GM12865 (cell line): ENCODE data around the gene CAMKK1.

ENCODE experiments used
- DNase-seq: peaks from one replicate; pipeline ENCODE4 v3.0.0; 2010; ENCODE audit warnings: low read depth
- H3K4me3 ChIP-seq: 2 replicates; pipeline ENCODE4 v1.5.1; 2011; ENCODE audit warnings: mild to moderate bottlenecking, low read depth, low read length, control low read depth
- TF ChIP-seq, protein P1 (sequence below): IDR thresholded peaks from 2 replicates; pipeline ENCODE4 v1.5.1; 2011; ENCODE audit warnings: low read length, control low read depth, low read depth, inconsistent platforms; ENCODE audit not compliant: insufficient read depth; ENCODE audit errors: missing control alignments

The CAMKK1 gene

DNA sequence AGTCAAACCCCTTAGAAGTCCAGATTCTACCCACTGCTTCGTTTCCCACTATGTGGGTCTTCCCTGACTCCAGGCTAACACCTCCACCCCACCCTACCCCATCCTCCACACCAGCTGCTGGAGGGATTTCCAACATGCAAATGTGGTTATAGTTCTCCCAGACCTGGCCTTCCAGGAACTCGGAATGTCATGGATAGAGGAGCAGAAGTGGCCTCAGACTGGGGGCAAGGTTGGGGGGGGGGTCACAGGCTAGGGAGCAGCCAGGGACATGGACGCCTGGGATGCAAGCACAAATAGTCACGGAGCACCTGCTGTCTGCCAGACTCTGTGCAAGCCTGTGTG lies 2.0 kb downstream of the CAMKK1 start:
- no peak for DNase-seq
- no peak overlapping the region for H3K4me3 ChIP-seq
- TF ChIP-seq, protein P1, sequence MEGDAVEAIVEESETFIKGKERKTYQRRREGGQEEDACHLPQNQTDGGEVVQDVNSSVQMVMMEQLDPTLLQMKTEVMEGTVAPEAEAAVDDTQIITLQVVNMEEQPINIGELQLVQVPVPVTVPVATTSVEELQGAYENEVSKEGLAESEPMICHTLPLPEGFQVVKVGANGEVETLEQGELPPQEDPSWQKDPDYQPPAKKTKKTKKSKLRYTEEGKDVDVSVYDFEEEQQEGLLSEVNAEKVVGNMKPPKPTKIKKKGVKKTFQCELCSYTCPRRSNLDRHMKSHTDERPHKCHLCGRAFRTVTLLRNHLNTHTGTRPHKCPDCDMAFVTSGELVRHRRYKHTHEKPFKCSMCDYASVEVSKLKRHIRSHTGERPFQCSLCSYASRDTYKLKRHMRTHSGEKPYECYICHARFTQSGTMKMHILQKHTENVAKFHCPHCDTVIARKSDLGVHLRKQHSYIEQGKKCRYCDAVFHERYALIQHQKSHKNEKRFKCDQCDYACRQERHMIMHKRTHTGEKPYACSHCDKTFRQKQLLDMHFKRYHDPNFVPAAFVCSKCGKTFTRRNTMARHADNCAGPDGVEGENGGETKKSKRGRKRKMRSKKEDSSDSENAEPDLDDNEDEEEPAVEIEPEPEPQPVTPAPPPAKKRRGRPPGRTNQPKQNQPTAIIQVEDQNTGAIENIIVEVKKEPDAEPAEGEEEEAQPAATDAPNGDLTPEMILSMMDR, result no peak

DNA sequence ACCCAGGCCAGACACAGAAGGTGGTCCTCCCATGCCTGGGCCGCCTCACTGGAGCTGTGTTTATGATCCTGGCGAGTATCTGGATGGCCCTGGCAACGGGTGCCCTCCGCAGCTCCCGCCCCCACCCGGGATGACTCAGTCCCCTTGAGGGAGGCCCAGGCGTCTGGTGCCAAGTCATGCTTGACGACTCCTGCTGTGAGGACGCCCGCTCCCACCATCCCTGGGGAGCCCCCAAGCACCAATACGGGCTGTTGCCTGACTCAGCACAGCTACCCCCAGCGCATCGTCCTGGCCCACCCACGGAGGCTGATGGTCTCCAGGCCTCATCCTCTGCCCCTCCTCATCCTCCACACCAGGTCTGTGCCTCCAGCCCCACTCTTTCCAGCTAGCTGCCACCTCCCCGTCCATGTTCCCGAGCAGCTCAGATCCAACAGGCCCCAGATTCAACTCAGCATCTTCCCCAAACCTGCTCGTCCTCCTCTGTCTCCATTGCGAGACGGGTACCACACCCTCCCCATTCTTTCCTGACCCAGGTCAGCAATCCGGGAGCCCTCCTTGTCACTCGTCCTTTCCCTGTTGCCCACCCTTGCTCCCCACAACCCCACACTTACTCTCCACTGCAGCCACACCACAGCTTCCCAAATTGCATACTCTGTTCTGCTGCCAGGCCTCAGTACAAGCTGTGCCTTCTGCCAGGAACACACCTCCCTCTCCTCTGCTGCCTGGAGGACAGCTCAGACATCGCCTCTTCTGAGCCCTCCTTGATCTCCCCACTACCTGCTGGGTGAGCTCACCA lies 2.6 kb downstream of the CAMKK1 start:
- TF ChIP-seq, protein P1, result no peak
- H3K4me3 ChIP-seq, result no peak overlapping the region
- DNase-seq, result no peak

- DNase-seq, result no peak
- no peak overlapping the region for H3K4me3 ChIP-seq
- TF ChIP-seq, protein P1, result no peak
Measured at GRCh38 chr17:3889325-3890012, 3.4 kb downstream of the CAMKK1 start.

GRCh38 chr17:3888343-3889171 lies 4.3 kb downstream of the CAMKK1 start:
- TF ChIP-seq, protein P1, result no peak
- no peak overlapping the region for H3K4me3 ChIP-seq
- DNase-seq, result no peak

DNA sequence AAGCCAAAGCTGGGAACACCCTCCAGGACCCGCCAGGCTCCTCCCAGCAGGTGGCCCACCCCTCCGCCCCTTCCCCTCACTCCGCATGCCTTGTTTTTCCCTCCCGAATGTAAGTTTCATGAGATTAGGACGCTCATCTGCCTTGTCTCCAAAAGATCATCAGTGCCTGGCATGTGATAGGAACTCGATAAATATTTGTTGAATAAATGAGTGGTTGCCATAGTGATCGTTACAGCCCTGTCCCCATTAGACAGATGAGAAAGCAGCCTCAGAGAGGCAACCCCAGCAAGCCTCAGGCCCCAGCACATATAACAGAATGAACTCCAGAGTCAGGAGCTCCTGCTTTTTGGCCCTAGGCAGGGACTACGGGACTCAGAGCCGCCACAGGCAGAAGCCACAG lies 5.0 kb downstream of the CAMKK1 start:
- H3K4me3 ChIP-seq, result no peak overlapping the region
- no peak for DNase-seq
- TF ChIP-seq, protein P1, result no peak

- DNase-seq, result no peak
- H3K4me3 ChIP-seq, result no peak overlapping the region
- TF ChIP-seq, protein P1, result no peak
Measured at GRCh38 chr17:3887394-3887793, 5.5 kb downstream of the CAMKK1 start.
